IgD-negative memory B cell (primary cell): Measurements from ENCODE around the gene CHEK2. TPM values are rescaled to one million over a fixed set of nuclear protein-coding genes. Genes with fewer than 3 reads are reported as not detected.
A peak's percentile ranks its signal among the peaks of the same experiment; 100 is the strongest.
"Not testable (repeated sequence)": the region's sequence is repeated elsewhere in the genome, so short reads cannot be mapped to it uniquely, and the experiment has no call there.

Experiments used
- H3K27ac Mint-ChIP-seq, 3 donors: one replicate each; pipeline ENCODE4 v1.8.0; 2020 to 2022; ENCODE audit warnings: mild to moderate bottlenecking in 3 of 3, mixed read lengths in 3 of 3, moderate library complexity in 1 of 3
- H3K27me3 Mint-ChIP-seq: one replicate; pipeline ENCODE4 v1.8.0; 2021; ENCODE audit warnings: mixed read lengths
- H3K36me3 Mint-ChIP-seq: one replicate; pipeline ENCODE4 v1.8.0; 2020; ENCODE audit warnings: mild to moderate bottlenecking, mixed read lengths
- H3K4me1 Mint-ChIP-seq, 3 donors: one replicate each; pipeline ENCODE4 v1.8.0; 2020 to 2022; ENCODE audit warnings: mixed read lengths in 3 of 3, mild to moderate bottlenecking in 1 of 3
- H3K4me3 Mint-ChIP-seq, 4 donors: one replicate each; pipeline ENCODE4 v1.8.0; 2020 to 2022; ENCODE audit warnings: mild to moderate bottlenecking in 4 of 4, mixed read lengths in 4 of 4, moderate library complexity in 3 of 4
- H3K9me3 Mint-ChIP-seq, 3 donors: one replicate each; pipeline ENCODE4 v1.8.0; 2020 to 2021; ENCODE audit warnings: mixed read lengths in 3 of 3, mild to moderate bottlenecking in 1 of 3
- polyA plus RNA-seq: library from polyadenylated mRNA; unstranded; fragments of 300-500 nt; fragmentation: Illumina TruSeq; gene quantifications from one replicate; pipeline ENCODE4 v1.2.3, GENCODE V29; 2021

Gene CHEK2
- polyA plus RNA-seq, 1 donor from 2014 or later: 19.4 TPM

GRCh38 chr22:28680813-28681490, 60.7 kb downstream of the CHEK2 start:
- H3K27me3 Mint-ChIP-seq: peaks cover 16% of the 10 kb centered on the region
- not testable (repeated sequence) for H3K4me1 Mint-ChIP-seq, H3K27ac Mint-ChIP-seq, H3K36me3 Mint-ChIP-seq, H3K9me3 Mint-ChIP-seq
- H3K4me3 Mint-ChIP-seq: peak overlapping the region; percentile 16 to 85 (median 36)

DNA sequence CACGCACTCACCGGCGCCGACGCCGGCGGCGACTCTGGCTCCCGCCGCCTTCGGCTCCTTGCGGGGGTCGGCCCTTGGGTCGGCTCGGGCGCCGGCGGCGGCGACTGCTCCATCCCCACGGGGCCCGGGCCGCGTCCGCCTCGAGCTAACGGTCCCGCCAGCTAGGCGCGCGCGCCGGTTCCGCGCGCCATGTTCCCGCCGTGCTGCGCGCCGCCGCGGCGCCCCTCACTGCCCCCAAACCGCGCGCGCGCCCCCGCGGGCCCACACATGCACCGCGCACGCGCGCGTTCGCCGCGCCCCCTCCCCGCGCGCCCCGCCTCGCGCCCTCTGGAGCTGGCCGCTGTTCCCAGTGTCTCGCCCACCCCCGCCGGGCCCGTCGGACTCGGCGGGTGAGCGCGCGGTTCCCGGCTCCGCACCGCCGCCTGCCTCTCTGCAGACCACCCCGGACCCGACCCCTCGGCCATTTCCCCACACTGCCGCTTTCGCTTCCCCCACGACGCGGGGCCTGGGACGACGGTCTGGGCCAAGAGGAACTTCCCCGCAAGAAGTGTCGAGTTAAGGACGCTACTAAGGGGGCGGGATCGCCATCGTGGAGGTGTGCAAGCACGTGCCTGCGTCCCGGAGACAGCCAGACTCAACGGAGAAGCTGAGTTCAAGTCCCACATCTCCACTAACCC, 61.9 kb downstream of the CHEK2 start, which contains the start of gene TTC28:
TSS of gene TTC28 (minus strand) at position 230 of the 677 bp plus-strand sequence. CDS start at position 113, 117 bp downstream.
- H3K27ac Mint-ChIP-seq: peak within 1 kb of the TSS in 2 of 3 donors; percentile 19 to 67
- not testable (repeated sequence) for H3K36me3 Mint-ChIP-seq, H3K4me1 Mint-ChIP-seq, H3K9me3 Mint-ChIP-seq
- peak within 1 kb of the TSS; percentile 85 to 97 (median 89) for H3K4me3 Mint-ChIP-seq
- peaks cover 19% of the 10 kb centered on the region for H3K27me3 Mint-ChIP-seq

- peaks cover 8 to 10% (median 8%) of the 10 kb centered on the region in 3 donors for H3K4me1 Mint-ChIP-seq
- H3K4me3 Mint-ChIP-seq: peak overlapping the region; percentile 76 to 84 (median 82)
- peak overlapping the region in 2 of 3 donors; percentile 19 to 67 for H3K27ac Mint-ChIP-seq
- peaks cover 24% of the 10 kb centered on the region for H3K27me3 Mint-ChIP-seq
- not testable (repeated sequence) for H3K36me3 Mint-ChIP-seq, H3K9me3 Mint-ChIP-seq
Measured at GRCh38 chr22:28678778-28679610, 62.6 kb downstream of the CHEK2 start.

GRCh38 chr22:28678170-28678569, 63.5 kb downstream of the CHEK2 start:
- not testable (repeated sequence) for H3K9me3 Mint-ChIP-seq, H3K36me3 Mint-ChIP-seq, H3K27ac Mint-ChIP-seq
- peaks cover 30% of the 10 kb centered on the region for H3K27me3 Mint-ChIP-seq
- peak overlapping the region in 2 of 4 donors; percentile 63 to 84 for H3K4me3 Mint-ChIP-seq
- peaks cover 12 to 18% (median 15%) of the 10 kb centered on the region in 3 donors for H3K4me1 Mint-ChIP-seq

- H3K4me1 Mint-ChIP-seq: peaks cover 9 to 24% (median 17%) of the 10 kb centered on the region in 3 donors
- H3K27ac Mint-ChIP-seq: peak overlapping the region; percentile 96 to 99 (median 99)
- H3K4me3 Mint-ChIP-seq: peak overlapping the region; percentile 70 to 86 (median 74)
- H3K36me3 Mint-ChIP-seq: peaks cover 2% of the 10 kb centered on the region
- H3K9me3 Mint-ChIP-seq: peaks cover 2 to 5% (median 2%) of the 10 kb centered on the region in 3 donors
- peaks cover 38% of the 10 kb centered on the region for H3K27me3 Mint-ChIP-seq
Measured at GRCh38 chr22:28674121-28674563, 67.5 kb downstream of the CHEK2 start.

DNA sequence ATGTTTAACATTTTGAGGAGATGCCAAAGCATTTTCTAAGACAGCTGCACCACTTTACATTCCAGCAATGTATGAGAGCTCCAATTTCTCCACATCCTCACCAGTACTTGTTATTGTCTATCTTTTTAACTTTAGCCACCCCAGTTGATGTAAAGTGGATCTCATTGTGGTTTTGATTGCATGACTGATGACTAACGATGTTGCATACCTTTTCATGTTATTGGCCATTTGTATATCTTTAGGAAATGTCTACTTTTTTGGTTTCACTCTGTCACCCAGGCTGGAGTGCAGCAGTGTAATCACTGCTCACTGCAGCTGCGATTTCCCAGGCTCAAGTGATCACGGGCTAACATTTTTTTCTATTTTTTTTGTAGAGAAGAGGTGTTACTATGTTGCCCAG, 70.9 kb downstream of the CHEK2 start:
- no peak overlapping the region for H3K4me3 Mint-ChIP-seq
- H3K36me3 Mint-ChIP-seq: no peaks in the 10 kb centered on the region
- H3K9me3 Mint-ChIP-seq: peaks cover 2 to 5% (median 2%) of the 10 kb centered on the region in 3 donors
- peaks cover 24% of the 10 kb centered on the region for H3K27me3 Mint-ChIP-seq
- no peak overlapping the region for H3K27ac Mint-ChIP-seq
- peaks cover 9 to 24% (median 17%) of the 10 kb centered on the region in 3 donors for H3K4me1 Mint-ChIP-seq

GRCh38 chr22:28670161-28670560, 71.5 kb downstream of the CHEK2 start:
- H3K4me1 Mint-ChIP-seq: peaks cover 8 to 22% (median 16%) of the 10 kb centered on the region in 3 donors
- no peaks in the 10 kb centered on the region for H3K36me3 Mint-ChIP-seq
- H3K4me3 Mint-ChIP-seq: no peak overlapping the region
- peaks cover 23% of the 10 kb centered on the region for H3K27me3 Mint-ChIP-seq
- H3K9me3 Mint-ChIP-seq: peaks cover 2 to 5% (median 2%) of the 10 kb centered on the region in 3 donors
- no peak overlapping the region for H3K27ac Mint-ChIP-seq

DNA sequence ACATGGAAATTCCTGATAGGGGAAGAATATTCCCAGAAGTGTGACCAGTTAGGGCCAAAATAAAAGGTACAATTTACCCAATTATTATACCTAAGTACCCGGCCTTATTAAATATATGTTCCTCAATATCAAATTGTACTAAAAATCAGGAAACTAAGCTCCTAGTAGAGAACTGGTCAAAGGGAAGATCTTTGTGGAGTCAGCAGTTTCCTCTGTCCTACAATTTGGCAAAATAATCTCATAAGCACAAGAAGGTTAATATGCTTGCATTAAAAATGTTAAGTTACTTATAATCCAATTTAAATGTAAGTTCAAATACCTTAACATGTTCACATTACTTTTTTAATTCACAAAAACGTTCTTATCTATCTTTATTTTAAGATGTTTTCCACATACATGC, 72.2 kb downstream of the CHEK2 start:
- no peak overlapping the region for H3K4me3 Mint-ChIP-seq
- H3K4me1 Mint-ChIP-seq: peaks cover 6 to 17% (median 15%) of the 10 kb centered on the region in 3 donors
- H3K27ac Mint-ChIP-seq: no peak overlapping the region
- peaks cover 2 to 5% (median 2%) of the 10 kb centered on the region in 3 donors for H3K9me3 Mint-ChIP-seq
- H3K27me3 Mint-ChIP-seq: peaks cover 20% of the 10 kb centered on the region
- no peaks in the 10 kb centered on the region for H3K36me3 Mint-ChIP-seq

GRCh38 chr22:28663569-28663942, 78.1 kb downstream of the CHEK2 start:
- H3K36me3 Mint-ChIP-seq, H3K4me1 Mint-ChIP-seq, H3K9me3 Mint-ChIP-seq, H3K27ac Mint-ChIP-seq, H3K4me3 Mint-ChIP-seq: not testable (repeated sequence)
- peaks cover 10% of the 10 kb centered on the region for H3K27me3 Mint-ChIP-seq

DNA sequence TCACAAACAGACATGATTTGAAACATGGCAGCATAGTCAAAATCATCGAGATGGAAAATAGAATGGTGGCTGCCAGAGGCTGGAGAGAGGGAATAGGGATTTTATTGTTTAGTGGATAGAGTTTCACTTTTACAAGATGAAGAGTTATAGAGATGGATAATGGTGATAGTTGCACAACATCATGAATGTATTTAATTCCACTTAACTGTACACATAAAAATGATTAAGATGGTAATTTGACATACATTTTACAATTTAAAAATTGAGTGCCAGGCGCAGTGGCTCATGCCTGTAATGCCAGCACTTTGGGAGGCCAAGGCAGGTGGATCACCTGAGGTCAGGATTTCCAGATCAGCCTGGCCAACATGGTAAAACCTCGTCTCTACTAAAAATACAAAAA, 83.2 kb downstream of the CHEK2 start:
- peaks cover 13% of the 10 kb centered on the region for H3K27me3 Mint-ChIP-seq
- no peak overlapping the region for H3K4me3 Mint-ChIP-seq
- H3K36me3 Mint-ChIP-seq: peaks cover 2% of the 10 kb centered on the region
- H3K27ac Mint-ChIP-seq: no peak overlapping the region
- H3K9me3 Mint-ChIP-seq: peaks cover 0 to 2% (median 0%) of the 10 kb centered on the region in 3 donors
- no peaks in the 10 kb centered on the region for H3K4me1 Mint-ChIP-seq

GRCh38 chr22:28656181-28656580, 85.4 kb downstream of the CHEK2 start:
- Mint-ChIP-seq H3K4me3 (no peak overlapping the region), H3K27me3 (peaks cover 11% of the 10 kb centered on the region), H3K27ac (no peak overlapping the region), H3K4me1 (no peaks in the 10 kb centered on the region), H3K36me3 (peaks cover 6% of the 10 kb centered on the region), H3K9me3 (peaks cover 2 to 5% (median 4%) of the 10 kb centered on the region in 3 donors)

- Mint-ChIP-seq H3K27ac (no peak overlapping the region), H3K4me3 (no peak overlapping the region), H3K4me1 (no peaks in the 10 kb centered on the region), H3K36me3 (peaks cover 9% of the 10 kb centered on the region), H3K9me3 (peaks cover 2 to 5% (median 4%) of the 10 kb centered on the region in 3 donors), H3K27me3 (peaks cover 4% of the 10 kb centered on the region)
Measured at GRCh38 chr22:28650463-28650862, 91.2 kb downstream of the CHEK2 start.

DNA sequence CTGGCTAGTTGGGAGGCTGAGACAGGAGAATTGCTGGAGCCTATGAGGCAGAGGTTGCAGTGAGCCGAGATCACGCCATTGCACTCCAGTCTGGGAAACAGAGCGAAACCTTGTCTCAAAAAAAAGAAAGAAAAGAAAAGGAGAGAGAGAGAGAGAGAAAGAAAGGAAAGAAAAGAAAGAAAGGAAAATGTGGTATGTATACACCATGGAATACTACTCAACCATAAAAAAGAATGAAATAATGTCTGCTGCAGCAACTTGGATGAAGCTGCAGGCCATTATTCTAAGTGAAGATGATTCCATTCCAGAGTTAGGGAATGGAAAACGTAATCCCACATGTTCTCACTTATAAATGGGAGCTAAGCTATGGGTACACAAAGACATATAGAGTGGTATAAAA, 92.8 kb downstream of the CHEK2 start:
- no peaks in the 10 kb centered on the region for H3K4me1 Mint-ChIP-seq
- peaks cover 8% of the 10 kb centered on the region for H3K27me3 Mint-ChIP-seq
- H3K27ac Mint-ChIP-seq: no peak overlapping the region
- H3K9me3 Mint-ChIP-seq: peaks cover 2 to 5% (median 4%) of the 10 kb centered on the region in 3 donors
- no peak overlapping the region for H3K4me3 Mint-ChIP-seq
- H3K36me3 Mint-ChIP-seq: peaks cover 9% of the 10 kb centered on the region

DNA sequence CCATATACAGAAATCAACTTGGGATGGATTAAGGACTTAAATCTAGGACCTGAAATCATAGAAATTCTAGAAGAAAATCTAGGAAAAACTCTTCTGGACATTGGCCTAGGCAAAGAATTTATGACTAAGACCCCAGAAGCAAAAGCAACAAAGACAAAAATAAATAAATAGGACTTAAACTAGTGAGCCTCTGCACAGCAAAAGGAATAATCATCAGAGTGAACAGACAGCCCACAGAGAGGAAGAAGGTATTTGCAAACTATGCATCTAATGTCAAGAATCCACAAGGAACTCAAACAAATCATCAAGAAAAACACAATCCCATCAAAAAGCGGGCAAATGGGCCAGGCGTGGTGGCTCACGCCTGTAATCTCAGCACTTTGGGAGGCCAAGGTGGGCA, 94.4 kb downstream of the CHEK2 start:
- no peaks in the 10 kb centered on the region for H3K4me1 Mint-ChIP-seq
- peaks cover 3% of the 10 kb centered on the region for H3K36me3 Mint-ChIP-seq
- H3K4me3 Mint-ChIP-seq: no peak overlapping the region
- H3K27me3 Mint-ChIP-seq: peaks cover 8% of the 10 kb centered on the region
- no peaks in the 10 kb centered on the region for H3K9me3 Mint-ChIP-seq
- no peak overlapping the region for H3K27ac Mint-ChIP-seq

GRCh38 chr22:28639321-28639720, 102.3 kb downstream of the CHEK2 start:
- peaks cover 3% of the 10 kb centered on the region for H3K27me3 Mint-ChIP-seq
- H3K36me3 Mint-ChIP-seq: no peaks in the 10 kb centered on the region
- H3K4me1 Mint-ChIP-seq: no peaks in the 10 kb centered on the region
- no peak overlapping the region for H3K27ac Mint-ChIP-seq
- H3K4me3 Mint-ChIP-seq: no peak overlapping the region
- no peaks in the 10 kb centered on the region for H3K9me3 Mint-ChIP-seq
